SK-N-DZ (cell line): Measurements from ENCODE around the gene GAST. TPM values are rescaled to one million over a fixed set of nuclear protein-coding genes. Genes with fewer than 3 reads are reported as not detected.
"Not testable (repeated sequence)": the region's sequence is repeated elsewhere in the genome, so short reads cannot be mapped to it uniquely, and the experiment has no call there.

ENCODE experiments used
- DNase-seq: peaks from one replicate; pipeline ENCODE4 v3.0.0-alpha.2; 2015; ENCODE audit warnings: low spot score
- polyA plus RNA-seq, 2 experiments: library from polyadenylated mRNA; depleted of rRNA; stranded (reverse); fragments of >200 nt; gene quantifications; 2 replicates each; pipeline ENCODE4 v1.2.3, GENCODE V29; 2014

The GAST gene, protein sequence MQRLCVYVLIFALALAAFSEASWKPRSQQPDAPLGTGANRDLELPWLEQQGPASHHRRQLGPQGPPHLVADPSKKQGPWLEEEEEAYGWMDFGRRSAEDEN
- polyA plus RNA-seq (2014; cell fraction: cytosol; rRNA removed) = not detected in 2 replicates
- polyA plus RNA-seq (2014; cell fraction: nucleus; rRNA removed) = not detected in 2 replicates

DNA sequence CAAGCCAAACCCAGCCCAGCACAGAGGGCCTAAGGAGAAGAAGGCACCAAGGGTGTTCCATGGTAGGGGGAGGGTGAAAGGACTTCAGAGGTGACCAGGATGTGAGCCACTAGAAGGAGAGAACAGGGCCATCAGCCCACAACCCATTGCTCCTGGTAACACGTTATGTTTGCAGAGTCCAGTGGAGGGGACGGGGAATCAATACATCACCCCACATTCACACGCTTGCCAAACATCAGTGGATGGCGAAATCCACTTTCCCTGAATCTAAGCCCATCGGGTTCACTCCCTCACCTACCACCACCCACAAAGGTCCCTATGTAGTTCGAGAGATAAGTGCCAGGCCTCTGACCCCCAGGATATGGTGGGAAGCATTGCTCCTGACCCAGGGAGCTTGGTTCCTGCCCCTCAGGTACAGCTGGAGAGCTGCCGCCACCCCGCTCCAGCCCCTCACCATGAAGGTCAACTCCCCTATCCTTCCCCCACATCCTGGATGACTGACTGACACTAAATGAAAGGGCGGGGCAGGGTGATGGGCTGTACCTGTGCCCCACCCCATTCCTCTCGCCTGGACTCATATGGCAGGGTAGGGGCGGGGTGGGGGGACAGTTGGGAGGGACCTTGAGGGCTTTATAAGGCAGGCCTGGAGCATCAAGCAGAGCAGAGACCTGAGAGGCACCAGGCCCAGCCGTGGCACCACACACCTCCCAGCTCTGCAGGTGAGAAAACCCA is at the start of gene GAST:
GAST (plus strand) TSS at position 663 of the 732 bp plus-strand sequence. CDS start 3,106 bp downstream, outside the sequence.
- no peak for DNase-seq

DNA sequence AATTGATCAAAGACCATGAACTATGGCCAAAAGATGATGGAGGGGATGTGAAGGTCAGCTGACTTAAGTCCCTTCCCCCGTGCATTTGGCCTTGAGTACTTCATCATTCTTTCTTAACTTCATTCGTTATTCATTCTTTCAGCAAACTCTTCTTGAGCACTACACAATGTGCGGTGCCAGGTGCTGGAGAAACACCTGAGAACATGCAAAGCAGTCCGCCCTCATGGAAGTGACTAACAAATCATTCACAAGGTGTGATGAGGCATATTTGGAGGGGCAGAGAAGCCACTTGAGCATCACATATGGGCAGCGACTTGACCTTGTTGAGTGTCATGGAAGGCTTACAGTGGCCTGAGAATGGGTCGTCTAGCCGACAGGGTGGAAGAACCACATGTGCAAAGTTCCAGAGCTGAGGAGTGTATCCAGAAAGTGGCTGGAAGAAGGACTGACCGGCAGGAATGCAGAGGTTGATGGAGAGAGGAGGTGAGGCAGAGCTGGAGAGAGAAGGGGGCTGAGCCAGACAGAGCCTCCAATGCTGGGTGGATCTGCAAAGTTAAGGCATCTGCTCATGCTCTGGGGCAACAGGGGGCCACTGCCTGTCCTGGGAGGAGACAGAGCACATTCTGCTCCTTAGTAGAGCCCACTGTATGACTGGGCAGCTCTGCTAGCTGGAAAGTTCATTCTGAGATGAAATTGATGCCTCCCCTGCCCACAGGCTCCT is 48.5 kb upstream of the GAST start:
- no peak for DNase-seq

- no peak for DNase-seq
Observed at GRCh38 chr17:41664172-41664457, 48.0 kb upstream of the GAST start.

- no peak for DNase-seq
Observed at GRCh38 chr17:41664587-41665565, 47.3 kb upstream of the GAST start.

DNA sequence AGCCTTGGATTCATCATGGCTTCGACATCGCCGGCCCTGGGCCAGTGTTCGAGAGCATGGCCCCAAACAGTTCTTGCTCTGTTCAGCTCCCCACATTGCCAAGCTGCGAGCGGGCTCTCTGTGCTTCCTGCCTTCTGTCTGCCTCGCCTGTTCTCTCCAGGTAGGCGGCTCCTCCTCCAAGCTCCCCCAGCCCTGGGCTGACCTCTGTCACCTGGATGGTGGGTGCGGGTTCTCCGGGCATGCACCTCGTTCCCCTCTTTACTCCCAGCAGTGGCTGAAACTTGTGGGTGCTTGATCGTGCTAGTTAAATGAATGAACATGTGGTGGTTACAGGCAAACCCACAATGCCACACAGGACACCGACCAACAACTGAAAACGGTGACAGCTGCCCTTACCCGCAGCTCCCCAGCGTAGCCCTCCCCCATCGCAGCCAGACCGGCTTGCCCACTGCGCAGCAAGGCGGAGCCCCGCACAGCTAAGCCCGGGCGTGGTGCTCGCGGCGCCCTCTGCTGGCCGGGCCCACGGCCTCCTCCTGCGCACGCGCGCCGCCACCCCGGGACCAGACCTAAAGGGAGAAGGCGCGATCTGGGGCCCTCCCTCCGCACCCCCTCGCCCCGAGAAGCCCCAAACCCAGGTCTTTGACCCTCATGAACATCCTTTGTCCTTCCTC is 46.4 kb upstream of the GAST start:
- DNase-seq = peak; percentile 80

DNA sequence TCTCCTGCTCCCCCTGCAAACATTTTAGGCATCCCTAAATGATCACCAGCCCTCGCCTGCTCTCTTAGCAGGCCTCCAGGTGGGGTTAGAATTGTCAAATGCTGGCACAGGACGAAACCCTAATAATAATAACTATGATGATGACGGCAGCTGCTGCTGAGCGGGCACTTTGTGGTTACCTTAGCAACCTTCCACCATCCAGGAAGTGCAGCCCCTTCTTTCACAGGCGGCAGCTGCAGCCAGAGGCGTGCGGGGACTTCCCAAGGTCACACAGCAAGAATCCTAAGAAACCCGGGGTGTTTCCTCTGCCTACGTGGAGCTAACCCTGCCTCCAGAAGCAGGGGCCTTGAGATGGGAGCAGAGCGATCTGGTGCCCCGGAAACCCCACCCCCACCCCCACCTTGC is 45.9 kb upstream of the GAST start:
- peak; percentile 50 for DNase-seq

- peak; percentile 76 for DNase-seq
Observed at GRCh38 chr17:41666708-41667279, 45.3 kb upstream of the GAST start.

DNA sequence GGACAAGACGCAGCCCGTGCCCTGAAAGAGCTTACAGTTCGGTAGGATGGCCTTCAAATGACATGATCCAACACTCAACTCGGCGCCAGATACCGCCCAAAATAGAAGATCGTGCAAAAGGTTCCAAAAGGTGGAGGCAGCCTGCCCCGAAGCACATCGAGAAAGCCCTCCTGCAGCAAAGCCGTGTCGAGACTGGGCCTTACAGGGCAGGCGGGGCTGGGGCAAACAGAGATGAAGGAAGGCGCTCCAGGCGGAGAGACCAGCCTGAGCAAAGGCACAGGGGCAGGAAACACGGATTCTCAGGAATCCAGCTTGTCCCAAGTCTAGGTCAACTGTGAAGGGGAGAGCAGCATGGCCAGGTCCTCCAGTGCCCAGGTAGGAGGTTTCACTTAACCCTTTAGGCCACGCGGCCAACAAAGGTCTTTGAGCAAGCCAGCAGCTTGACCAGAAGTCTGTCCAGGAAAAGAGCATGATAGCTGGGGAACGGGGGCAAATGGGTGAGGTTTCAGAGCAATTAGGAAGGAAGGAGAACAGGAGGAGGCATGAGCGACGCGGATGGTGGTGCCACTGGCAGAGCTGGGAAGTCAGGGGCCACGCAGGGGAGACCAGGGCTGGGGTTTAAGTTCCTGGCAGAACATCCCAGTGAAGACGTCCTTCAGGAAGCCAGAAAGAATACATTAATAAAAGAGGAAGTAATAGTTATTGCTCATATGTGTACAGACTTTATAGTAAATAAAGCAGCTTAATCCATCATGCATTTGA is 44.7 kb upstream of the GAST start:
- no peak for DNase-seq

DNA sequence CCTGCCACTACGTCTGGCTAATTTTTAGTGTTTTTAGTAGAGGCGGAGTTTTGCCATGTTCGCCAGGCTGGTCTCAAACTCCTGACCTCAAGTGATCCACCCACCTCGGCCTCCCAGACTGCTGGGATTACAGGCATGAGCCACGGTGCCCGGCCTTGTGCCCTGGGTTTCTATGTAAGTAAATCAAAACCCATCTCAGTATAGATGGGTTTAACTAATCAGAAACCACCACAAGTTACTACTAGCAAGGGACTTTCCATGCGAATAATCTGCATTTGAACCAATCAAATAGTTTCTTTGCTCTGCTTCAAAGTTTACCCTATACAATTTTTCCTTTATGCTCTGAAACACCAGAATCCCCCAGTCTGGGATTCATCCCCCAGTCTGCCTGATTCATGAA is 40.0 kb upstream of the GAST start:
- DNase-seq = no peak

- DNase-seq = not testable (repeated sequence)
Observed at GRCh38 chr17:41675157-41676057, 36.7 kb upstream of the GAST start.

DNA sequence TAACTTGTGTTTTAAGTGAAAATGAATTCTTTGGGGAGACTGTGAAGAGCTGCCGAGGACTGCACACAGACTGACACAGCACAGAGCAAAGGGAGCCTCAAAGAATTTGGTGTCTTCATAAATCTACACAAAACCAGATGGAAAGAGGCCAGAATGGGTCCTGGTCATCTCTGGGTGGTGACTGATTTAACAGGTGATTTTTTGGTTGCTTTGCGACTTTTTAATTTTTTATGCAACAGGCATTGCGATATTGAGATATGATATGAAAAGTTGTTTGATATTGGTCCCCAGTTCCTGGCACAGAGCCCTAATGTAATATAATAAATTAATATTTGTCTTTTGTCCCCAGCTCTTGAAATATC is 36.1 kb upstream of the GAST start:
- DNase-seq = no peak

DNA sequence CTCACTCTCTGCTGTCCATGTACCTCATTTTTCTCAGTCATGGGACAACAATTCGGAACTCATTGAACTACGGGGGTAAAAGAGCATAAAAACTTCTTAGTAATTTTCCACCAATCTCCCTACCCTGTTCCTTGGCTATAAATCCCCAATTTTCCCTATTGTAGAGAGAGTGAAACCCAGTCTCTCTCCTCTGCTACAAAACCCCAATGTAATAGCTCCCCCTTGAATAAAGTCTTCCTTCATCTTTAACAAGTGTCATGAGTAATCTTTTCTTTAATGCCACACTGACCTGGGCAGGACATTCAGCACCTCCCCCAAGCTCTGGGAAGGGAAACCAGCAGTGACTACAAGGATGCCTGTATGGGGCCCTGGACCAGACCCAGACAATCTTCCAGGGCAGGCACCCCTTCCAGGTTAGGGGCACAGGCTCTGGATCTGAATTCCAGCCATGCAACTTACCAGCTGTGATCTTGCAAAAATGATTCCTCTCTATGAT is 33.7 kb upstream of the GAST start:
- DNase-seq = no peak

GRCh38 chr17:41678907-41679739 is 33.0 kb upstream of the GAST start:
- no peak for DNase-seq

GRCh38 chr17:41679740-41680425 is 32.2 kb upstream of the GAST start:
- DNase-seq = no peak

DNA sequence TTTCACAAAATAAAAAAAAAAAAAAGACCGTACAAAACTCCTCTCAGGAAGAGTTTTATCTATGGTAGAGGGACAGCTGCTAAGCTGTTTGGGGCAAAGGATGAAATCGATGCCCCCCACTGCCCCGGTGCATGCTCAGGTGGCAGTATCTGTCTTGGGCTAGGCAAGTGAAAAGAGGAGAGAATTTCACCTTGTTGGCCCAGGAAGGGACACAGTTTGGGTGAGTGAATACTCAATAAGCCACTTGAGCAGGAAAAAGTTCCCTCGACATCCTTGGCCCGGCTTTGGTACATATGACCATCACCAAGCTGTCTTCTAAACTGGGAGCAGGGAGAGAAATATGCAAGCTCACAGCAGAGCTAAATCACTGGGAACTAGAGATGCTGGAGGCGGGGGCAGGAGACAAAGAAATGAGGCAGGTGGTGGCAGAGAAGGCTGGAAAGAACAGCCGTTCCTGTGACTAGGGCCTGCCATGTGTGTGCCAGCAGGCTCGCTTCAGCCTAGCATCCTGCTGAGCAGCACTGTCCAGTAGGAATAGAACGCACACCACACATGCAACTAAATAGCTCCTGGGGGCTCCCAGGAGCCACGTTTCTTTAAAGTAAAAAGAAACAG is 31.6 kb upstream of the GAST start:
- no peak for DNase-seq

DNA sequence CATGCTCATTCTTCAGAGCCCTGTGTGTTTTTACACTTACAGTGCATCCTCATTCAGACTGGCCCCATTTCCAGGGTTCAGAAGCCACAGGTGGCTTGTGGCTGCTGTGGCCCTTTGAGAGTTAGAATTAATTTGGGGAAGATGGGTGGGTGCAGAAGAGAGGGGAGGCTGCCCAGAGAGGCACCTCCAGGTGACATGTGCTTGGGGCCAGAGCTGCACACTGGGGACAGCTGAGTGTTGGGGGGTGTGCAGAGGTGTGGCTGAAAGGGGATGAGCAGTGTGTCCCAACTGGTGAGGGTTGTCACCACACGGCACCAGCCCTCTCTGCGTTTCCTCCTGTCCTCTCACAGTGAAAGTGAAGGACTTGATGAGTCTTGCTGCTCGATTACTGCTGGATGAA is 30.4 kb upstream of the GAST start:
- DNase-seq = no peak

GRCh38 chr17:41682631-41683030 is 29.5 kb upstream of the GAST start:
- DNase-seq = no peak
